Retinal pigment epithelial cell (primary cell): ENCODE measurements around the gene FAM240A.

Source experiments
- DNase-seq: peaks from one replicate; pipeline ENCODE4 v3.0.0-alpha.2; 2010; ENCODE audit warnings: low read depth
- H3K4me3 ChIP-seq: 2 replicates; pipeline ENCODE4 v1.5.1; 2011; ENCODE audit warnings: mild to moderate bottlenecking, low read length, control low read depth, moderate library complexity
- TF ChIP-seq, protein P1 (sequence below): conservative IDR thresholded peaks from 2 replicates; pipeline ENCODE4 v1.5.1; 2011; ENCODE audit warnings: low read depth, low read length, control low read depth, inconsistent platforms

The FAM240A gene

GRCh38 chr3:46607603-46608028, 4.7 kb upstream of the FAM240A start:
- no peak overlapping the region for H3K4me3 ChIP-seq
- TF ChIP-seq, protein P1, sequence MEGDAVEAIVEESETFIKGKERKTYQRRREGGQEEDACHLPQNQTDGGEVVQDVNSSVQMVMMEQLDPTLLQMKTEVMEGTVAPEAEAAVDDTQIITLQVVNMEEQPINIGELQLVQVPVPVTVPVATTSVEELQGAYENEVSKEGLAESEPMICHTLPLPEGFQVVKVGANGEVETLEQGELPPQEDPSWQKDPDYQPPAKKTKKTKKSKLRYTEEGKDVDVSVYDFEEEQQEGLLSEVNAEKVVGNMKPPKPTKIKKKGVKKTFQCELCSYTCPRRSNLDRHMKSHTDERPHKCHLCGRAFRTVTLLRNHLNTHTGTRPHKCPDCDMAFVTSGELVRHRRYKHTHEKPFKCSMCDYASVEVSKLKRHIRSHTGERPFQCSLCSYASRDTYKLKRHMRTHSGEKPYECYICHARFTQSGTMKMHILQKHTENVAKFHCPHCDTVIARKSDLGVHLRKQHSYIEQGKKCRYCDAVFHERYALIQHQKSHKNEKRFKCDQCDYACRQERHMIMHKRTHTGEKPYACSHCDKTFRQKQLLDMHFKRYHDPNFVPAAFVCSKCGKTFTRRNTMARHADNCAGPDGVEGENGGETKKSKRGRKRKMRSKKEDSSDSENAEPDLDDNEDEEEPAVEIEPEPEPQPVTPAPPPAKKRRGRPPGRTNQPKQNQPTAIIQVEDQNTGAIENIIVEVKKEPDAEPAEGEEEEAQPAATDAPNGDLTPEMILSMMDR: peak; percentile 31
- no peak for DNase-seq

DNA sequence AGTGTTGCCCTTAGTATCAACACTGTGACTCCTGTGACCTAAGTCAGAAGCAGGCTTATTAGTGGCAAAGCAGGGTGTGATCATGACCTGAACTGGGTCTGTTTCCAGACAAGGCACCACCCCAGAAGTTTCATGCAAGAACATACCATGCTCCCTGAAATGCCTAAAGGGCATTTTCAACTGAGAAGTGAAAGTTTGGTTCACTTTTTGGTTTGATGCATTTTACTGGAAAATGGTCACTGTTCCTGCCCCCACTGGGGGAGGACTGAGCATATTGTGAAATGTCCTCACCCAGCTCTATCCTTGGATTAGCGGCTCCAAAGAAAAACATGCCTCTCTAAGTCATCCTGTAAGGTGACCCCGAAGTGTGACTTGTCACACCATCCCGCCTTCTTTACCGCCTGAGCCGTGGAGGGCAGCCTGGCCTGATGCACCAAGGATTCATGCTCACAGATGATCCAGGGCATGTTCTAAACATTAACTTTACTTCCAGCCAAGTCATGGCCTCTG, 3.1 kb upstream of the FAM240A start:
- TF ChIP-seq, protein P1: no peak
- no peak for DNase-seq
- no peak overlapping the region for H3K4me3 ChIP-seq

DNA sequence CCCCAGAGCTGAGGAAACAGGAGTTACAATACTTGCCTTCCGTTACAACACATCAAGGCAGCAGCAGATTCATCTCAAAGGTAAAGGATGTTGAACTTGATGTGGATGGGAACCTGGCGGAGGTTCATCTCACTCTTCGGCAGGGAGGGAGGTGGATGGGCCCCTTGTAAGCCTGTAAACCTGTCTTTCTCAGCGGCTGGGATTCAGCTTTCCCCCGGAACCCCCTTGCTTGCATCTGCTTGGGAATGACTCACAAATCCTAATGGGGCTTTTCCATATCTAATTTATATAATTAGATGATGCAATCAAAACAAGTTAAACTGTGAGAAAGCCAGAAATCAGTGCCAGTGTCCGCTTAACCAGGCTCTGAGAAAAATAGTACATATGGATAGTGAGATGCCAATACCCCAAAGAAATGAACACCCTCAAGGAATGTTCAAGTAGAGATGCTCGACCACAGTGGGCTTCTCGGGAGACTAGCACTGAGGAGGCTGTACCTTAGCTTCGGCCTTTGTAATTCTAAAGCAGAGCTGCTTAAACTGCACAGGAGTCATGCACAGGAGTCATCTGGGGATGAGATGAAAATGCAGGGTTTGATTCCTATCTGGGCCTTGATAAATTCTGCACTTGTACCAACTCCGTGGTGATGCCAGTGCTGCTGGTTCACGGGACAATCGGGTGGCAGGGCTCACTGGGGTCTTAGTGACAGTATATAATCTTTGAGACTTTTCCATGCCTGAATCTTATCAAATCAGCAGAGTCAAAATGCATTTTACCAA, 2.2 kb upstream of the FAM240A start:
- TF ChIP-seq, protein P1: no peak
- H3K4me3 ChIP-seq: no peak overlapping the region
- DNase-seq: no peak

- no peak for DNase-seq
- TF ChIP-seq, protein P1: no peak
- no peak overlapping the region for H3K4me3 ChIP-seq
Observed at GRCh38 chr3:46613313-46614005, 1.1 kb downstream of the FAM240A start.

DNA sequence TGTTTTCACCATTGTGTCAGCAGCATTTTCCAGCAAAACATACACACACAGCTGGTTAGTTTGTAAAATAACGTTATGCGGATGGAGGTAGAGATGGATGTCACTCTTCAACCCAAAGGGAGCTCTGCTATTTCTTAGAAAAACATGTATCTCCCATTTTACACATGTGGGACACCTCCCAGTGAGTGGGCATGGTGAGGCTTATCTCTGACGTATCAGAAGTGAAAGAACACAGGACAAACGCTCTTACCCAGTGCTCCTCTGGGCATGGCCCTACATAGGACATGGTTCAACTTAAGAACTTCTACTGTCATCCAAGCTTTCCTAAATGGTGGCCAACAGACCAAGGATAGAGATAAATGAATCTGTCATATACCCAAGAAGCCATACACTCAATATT, 2.1 kb downstream of the FAM240A start:
- no peak for DNase-seq
- TF ChIP-seq, protein P1: no peak

DNA sequence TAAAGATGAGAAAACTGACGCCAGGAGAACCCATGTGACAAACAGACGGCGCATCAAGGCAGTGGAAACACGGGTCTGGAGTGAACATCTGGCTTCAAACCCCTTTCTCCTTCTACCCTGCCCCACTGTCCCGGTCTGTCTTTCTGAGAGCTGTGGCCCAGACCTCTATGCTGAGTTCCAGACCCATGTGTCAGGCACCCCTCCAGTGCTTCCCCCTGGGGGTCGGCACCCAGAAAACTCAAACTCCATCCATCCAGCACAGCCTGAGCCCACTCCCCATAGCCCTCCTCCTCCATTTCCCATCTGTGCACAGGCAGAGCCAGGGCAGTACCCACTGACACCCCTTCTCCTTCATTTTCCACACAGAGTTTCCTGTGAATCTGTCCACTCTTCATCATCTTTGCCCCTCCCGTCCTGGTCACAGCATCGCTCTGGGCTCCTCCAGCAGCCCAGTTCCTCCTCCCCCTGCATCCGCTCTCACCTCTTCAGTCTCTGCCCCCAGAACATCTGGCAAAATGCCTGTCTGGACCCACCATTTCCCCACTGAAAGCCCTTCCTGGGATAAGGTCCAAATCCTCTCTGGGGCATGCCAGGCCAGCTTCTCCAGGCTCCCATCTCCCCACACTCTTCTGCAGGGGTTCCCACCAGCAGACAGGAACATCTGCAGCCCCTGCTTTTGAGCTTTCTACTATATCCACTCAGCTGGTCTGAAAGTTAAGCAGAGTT, 2.9 kb downstream of the FAM240A start:
- TF ChIP-seq, protein P1: no peak
- no peak overlapping the region for H3K4me3 ChIP-seq
- DNase-seq: no peak

More for the DNA sequence above, 2.1 kb downstream of the FAM240A start:
- no peak overlapping the region for H3K4me3 ChIP-seq
